ENCODE results near the gene AK6. TPM values are rescaled to one million over a fixed set of nuclear protein-coding genes. Genes with fewer than 3 reads are reported as not detected.

The AK6 gene
- total RNA-seq, 1 experiment from 2014 or later = 75.1 TPM

- CTCF ChIA-PET = interaction anchor here (0.5 to 1.1 kb wide), 3 partner anchors 95 to 238 kb away, joined by 3 to 8 read pairs (median 5); partner anchors contain the start of gene SLC30A5
- no peaks in the 10 kb centered on the region for H3K9me3 Mint-ChIP-seq (ENCODE audit: unreplicated experiment)
- H3K36me3 Mint-ChIP-seq (ENCODE audit: insufficient read depth, unreplicated experiment) = peaks cover 22% of the 10 kb centered on the region
- H3K27ac Mint-ChIP-seq (ENCODE audit: unreplicated experiment) = peak overlapping the region; percentile 95
- POLR2A ChIA-PET = interaction anchor here (0.6 to 1.2 kb wide), 7 partner anchors 31 to 238 kb away, joined by 3 to 6 read pairs (median 4); partner anchors contain the start of genes CDK7 and CENPH
- Histone ChIP-seq H3K4me1 (peaks cover 35% of the 10 kb centered on the region), H3K36me3 (ENCODE audit: control insufficient read depth, insufficient read depth, low read length) (peaks cover 1% of the 10 kb centered on the region; the same call in 1 of the 2 replicates), H3K27me3 (replicated peaks; ENCODE audit: control insufficient read depth, insufficient read depth, low read length) (no peaks in the 10 kb centered on the region), H3K9me3 (no peaks in the 10 kb centered on the region), H3K4me3 (ENCODE audit: low read depth, low read length) (peak overlapping the region; percentile 66)
- no peaks in the 10 kb centered on the region for H3K27me3 Mint-ChIP-seq (ENCODE audit: insufficient read depth, unreplicated experiment)
- H3K4me1 Mint-ChIP-seq (ENCODE audit: low read depth, unreplicated experiment) = peaks cover 29% of the 10 kb centered on the region
- TSS peak; percentile 82 for BruUV-seq (replicated peaks)
- peak overlapping the region; percentile 94 for H3K4me3 Mint-ChIP-seq (ENCODE audit: unreplicated experiment)
- no peak for TF ChIP-seq CTCF (IDR thresholded peaks at IDR 0.05; ENCODE audit: insufficient read depth in 1 of 2, low read depth in 1 of 2, low read length in 1 of 2, severe bottlenecking in 1 of 2, unreplicated experiment in 1 of 2)
- DNase-seq = peak; percentile 48 to 62
- intact Hi-C loops (cut with micrococcal nuclease; ENCODE audit: unreplicated experiment) = loop anchor here (1.0 to 5.0 kb wide), 5 partner anchors 37 to 309 kb away; partner anchors contain the start of gene CENPH
Measured at GRCh38 chr5:69331528-69332445, 37.5 kb downstream of the AK6 start.

GRCh38 chr5:69329905-69330489 is 39.3 kb downstream of the AK6 start:
- ChIA-PET POLR2A (no interaction called here), CTCF (no interaction called here)
- no peak for TF ChIP-seq CTCF (IDR thresholded peaks at IDR 0.05; ENCODE audit: insufficient read depth in 1 of 2, low read depth in 1 of 2, low read length in 1 of 2, severe bottlenecking in 1 of 2, unreplicated experiment in 1 of 2)
- Mint-ChIP-seq H3K9me3 (ENCODE audit: unreplicated experiment) (no peaks in the 10 kb centered on the region), H3K4me1 (ENCODE audit: low read depth, unreplicated experiment) (peaks cover 35% of the 10 kb centered on the region), H3K27me3 (ENCODE audit: insufficient read depth, unreplicated experiment) (no peaks in the 10 kb centered on the region), H3K27ac (ENCODE audit: unreplicated experiment) (peak overlapping the region; percentile 80), H3K36me3 (ENCODE audit: insufficient read depth, unreplicated experiment) (peaks cover 22% of the 10 kb centered on the region), H3K4me3 (ENCODE audit: unreplicated experiment) (peak overlapping the region; percentile 23)
- H3K27me3 ChIP-seq (replicated peaks; ENCODE audit: control insufficient read depth, insufficient read depth, low read length) = no peaks in the 10 kb centered on the region
- H3K4me3 ChIP-seq (ENCODE audit: low read depth, low read length) = no peak overlapping the region
- intact Hi-C loops (cut with micrococcal nuclease; ENCODE audit: unreplicated experiment) = loop anchor here (2.0 to 5.0 kb wide), 4 partner anchors 35 to 308 kb away; a partner anchor contains a TSS
- peaks cover 28% of the 10 kb centered on the region for H3K4me1 ChIP-seq
- H3K9me3 ChIP-seq = no peaks in the 10 kb centered on the region
- peaks cover 1% of the 10 kb centered on the region; the same call in 1 of the 2 replicates for H3K36me3 ChIP-seq (ENCODE audit: control insufficient read depth, insufficient read depth, low read length)
- peak; percentile 71 to 75 for DNase-seq
- BruUV-seq (replicated peaks) = no TSS peak

- Mint-ChIP-seq H3K27me3 (ENCODE audit: insufficient read depth, unreplicated experiment) (no peaks in the 10 kb centered on the region), H3K27ac (ENCODE audit: unreplicated experiment) (no peak overlapping the region), H3K4me3 (ENCODE audit: unreplicated experiment) (no peak overlapping the region), H3K36me3 (ENCODE audit: insufficient read depth, unreplicated experiment) (peaks cover 14% of the 10 kb centered on the region), H3K4me1 (ENCODE audit: low read depth, unreplicated experiment) (peaks cover 24% of the 10 kb centered on the region), H3K9me3 (ENCODE audit: unreplicated experiment) (no peaks in the 10 kb centered on the region)
- BruUV-seq (replicated peaks) = no TSS peak
- no peak for TF ChIP-seq CTCF (IDR thresholded peaks at IDR 0.05; ENCODE audit: insufficient read depth in 1 of 2, low read depth in 1 of 2, low read length in 1 of 2, severe bottlenecking in 1 of 2, unreplicated experiment in 1 of 2)
- Histone ChIP-seq H3K9me3 (no peaks in the 10 kb centered on the region), H3K4me3 (ENCODE audit: low read depth, low read length) (no peak overlapping the region), H3K36me3 (ENCODE audit: control insufficient read depth, insufficient read depth, low read length) (peaks cover 1% of the 10 kb centered on the region; the same call in 1 of the 2 replicates), H3K27me3 (replicated peaks; ENCODE audit: control insufficient read depth, insufficient read depth, low read length) (no peaks in the 10 kb centered on the region), H3K4me1 (peaks cover 20% of the 10 kb centered on the region)
- ChIA-PET CTCF (no interaction called here), POLR2A (interaction anchor here (1.2 kb wide), 1 partner anchor 233 kb away, joined by 3 read pairs; no protein-coding TSS in a partner anchor)
- intact Hi-C loops (cut with micrococcal nuclease; ENCODE audit: unreplicated experiment) = no loop called here
- DNase-seq = no peak
Measured at GRCh38 chr5:69326365-69326764, 43.0 kb downstream of the AK6 start.
